WI38 (cell line): ENCODE data around the gene ARHGEF7.

ENCODE experiments used
- H3K4me3 ChIP-seq: 2 replicates; pipeline ENCODE4 v1.5.1; 2011; ENCODE audit warnings: low read depth, mild to moderate bottlenecking, control low read depth, low read length
- TF ChIP-seq, protein P1 (sequence below): IDR thresholded peaks from 2 replicates; pipeline ENCODE4 v1.5.1; 2012; ENCODE audit warnings: low read depth, mild to moderate bottlenecking, control low read depth, low read length

The ARHGEF7 gene

DNA sequence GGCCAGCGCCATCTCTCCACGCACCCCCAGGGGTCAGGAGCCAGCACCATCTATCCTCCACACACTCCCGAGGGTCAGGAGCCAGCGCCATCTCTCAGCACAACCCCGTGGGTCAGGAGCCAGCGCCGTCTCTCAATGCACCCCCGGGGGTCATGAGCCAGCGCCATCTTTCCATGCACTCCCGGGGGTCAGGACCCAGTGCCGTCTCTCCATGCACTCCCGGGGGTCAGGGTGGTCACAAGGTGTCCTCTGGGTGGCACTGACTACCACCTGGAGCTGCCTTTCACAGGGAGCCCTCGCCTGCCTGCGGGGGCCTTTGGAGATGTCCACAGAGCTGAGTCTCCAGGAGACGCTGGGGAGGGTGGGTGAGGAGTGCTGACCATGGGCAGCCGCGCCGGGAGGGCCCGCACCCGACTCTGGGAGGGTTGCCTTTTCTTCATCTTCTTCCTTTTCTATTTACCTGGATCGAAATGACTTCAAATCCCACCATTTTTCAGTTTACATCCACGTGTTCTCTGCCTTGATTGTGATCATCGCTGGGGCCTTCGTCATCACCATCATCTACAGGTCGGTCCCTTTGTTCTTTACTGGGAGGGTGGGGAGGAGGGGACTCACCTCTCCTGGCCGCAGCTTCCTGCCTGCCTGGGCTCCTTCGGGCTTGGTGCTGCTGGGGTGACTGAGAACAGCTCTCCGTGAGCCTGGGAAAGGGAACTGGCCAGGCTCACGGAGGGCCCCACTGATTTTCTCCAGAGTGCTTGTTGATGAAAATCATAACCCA, 224.4 kb downstream of the ARHGEF7 start:
- H3K4me3 ChIP-seq = no peak overlapping the region
- TF ChIP-seq, protein P1, sequence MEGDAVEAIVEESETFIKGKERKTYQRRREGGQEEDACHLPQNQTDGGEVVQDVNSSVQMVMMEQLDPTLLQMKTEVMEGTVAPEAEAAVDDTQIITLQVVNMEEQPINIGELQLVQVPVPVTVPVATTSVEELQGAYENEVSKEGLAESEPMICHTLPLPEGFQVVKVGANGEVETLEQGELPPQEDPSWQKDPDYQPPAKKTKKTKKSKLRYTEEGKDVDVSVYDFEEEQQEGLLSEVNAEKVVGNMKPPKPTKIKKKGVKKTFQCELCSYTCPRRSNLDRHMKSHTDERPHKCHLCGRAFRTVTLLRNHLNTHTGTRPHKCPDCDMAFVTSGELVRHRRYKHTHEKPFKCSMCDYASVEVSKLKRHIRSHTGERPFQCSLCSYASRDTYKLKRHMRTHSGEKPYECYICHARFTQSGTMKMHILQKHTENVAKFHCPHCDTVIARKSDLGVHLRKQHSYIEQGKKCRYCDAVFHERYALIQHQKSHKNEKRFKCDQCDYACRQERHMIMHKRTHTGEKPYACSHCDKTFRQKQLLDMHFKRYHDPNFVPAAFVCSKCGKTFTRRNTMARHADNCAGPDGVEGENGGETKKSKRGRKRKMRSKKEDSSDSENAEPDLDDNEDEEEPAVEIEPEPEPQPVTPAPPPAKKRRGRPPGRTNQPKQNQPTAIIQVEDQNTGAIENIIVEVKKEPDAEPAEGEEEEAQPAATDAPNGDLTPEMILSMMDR = no peak

DNA sequence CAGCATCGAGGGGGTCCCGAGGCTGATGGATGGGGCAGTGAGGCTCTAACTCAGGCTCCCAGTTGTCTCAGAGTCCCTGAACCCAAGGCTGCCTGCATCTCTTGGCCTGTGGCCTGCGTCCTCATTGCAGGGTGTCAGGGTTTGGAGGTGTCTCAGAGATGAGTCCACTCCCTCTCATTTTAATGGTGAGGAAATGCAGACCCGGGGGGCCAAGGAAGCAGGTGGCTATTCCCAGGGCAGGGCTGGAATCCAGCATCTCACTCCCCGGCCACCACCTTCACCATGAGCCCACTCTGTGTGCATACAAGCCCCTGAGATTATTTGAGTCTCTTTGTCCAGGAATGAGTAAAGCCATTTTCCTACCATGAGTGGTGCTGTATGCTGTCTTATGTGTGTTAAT, 226.8 kb downstream of the ARHGEF7 start:
- TF ChIP-seq, protein P1 = no peak
- H3K4me3 ChIP-seq = no peak overlapping the region

DNA sequence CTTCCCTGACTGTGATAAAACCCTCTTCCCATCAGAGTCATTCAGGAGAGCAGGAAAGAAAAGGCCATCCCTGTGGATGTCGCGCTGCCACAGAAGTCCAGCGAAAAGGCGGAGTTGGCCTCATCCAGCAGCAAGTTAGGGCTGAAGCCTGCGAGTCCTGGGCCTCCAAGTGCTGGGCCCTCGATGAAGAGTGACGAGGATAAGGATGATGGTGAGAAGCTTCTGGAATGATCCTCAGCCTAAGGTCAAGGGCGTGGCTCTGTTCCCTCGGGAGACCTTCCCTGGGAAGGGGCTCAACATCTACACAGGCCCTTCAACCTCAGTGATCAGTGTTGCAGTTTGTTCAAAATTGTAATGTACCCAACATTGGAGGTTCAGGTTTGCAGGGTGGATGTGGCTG, 227.6 kb downstream of the ARHGEF7 start:
- H3K4me3 ChIP-seq = no peak overlapping the region
- TF ChIP-seq, protein P1 = no peak

DNA sequence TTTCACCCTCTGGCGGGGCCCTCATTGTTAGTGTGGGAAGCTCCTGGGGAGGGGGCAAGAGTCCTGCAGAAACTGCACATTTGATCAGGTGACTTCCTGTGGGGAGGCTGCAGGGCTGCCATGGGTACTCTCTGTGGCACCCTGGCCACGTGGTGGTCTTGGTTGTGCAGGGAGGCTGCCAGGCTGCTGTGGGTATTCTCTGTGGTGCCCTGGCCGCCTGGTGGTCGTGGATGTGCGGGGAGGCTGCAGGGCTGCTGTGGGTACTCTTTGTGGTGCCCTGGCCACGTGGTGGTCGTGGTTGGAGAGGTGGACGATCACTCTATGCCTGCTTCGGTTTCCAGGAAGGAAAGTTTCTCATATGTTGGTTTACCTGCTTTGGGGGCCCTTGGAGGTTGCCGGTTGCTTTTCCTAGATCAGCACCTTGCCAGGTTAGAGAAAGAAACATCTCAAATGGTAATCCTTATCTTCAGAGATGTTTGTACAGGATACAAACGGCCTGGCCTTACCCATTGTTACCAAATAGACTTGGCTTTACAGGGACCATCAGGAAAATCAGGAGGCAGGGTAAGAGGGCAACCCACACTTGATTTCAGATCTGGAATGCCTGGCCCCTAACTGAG, 228.2 kb downstream of the ARHGEF7 start:
- TF ChIP-seq, protein P1 = no peak
- H3K4me3 ChIP-seq = no peak overlapping the region

DNA sequence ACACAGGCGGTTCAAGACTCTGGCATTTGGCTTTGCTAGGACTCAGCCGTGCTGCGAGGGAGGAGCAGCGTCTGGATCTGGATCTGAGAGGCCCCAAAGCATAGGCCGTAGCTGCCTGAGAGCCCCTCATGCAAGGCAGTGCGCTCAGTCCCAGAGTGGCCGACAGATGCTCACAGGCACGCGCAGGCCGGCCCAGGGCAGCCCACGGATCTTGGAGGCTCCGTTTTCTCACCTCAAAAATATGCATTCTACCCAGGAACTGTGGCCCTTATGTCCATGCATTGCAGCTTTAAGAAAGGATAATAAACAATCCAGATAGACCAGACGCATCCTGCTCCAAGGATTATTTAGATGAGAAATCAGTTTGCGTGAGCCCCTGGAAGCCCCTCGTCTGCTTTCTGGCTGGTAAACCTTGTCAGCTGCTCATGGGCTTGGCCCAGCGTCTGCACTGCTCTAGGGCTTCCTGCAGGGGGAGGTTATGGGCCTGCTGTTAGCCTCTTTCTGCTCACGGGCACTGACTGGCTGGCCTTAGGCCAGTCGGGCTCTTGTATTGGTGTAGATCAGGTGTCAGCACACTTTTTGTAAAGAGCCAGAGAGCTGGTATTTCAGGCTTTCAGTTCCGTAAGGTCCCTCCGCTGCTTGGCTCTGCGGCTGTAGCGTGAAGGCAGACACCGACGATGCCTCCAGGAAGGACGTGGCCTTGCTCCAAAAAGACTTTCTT, 229.5 kb downstream of the ARHGEF7 start:
- H3K4me3 ChIP-seq = no peak overlapping the region
- TF ChIP-seq, protein P1 = peak; percentile 69

DNA sequence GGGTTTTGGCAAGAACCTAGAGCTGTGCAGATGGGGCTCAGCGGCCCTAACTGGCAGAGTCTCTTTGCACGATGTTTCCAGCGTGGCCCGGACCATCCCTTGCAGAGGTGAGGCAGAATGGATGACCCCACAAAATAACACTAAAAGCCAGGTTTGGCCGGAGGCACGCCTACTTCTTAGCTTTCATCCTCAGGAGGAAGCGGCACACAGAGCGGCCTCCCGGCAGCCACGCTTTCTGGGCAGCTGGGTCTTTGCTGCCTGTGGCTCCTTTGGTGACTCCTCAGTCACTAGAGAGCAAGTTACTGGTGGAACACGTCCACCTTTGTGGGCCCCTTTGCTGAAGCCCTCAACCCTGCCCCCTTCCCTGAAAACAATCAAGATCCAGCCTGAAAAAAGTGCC, 230.6 kb downstream of the ARHGEF7 start:
- no peak overlapping the region for H3K4me3 ChIP-seq
- TF ChIP-seq, protein P1 = no peak

DNA sequence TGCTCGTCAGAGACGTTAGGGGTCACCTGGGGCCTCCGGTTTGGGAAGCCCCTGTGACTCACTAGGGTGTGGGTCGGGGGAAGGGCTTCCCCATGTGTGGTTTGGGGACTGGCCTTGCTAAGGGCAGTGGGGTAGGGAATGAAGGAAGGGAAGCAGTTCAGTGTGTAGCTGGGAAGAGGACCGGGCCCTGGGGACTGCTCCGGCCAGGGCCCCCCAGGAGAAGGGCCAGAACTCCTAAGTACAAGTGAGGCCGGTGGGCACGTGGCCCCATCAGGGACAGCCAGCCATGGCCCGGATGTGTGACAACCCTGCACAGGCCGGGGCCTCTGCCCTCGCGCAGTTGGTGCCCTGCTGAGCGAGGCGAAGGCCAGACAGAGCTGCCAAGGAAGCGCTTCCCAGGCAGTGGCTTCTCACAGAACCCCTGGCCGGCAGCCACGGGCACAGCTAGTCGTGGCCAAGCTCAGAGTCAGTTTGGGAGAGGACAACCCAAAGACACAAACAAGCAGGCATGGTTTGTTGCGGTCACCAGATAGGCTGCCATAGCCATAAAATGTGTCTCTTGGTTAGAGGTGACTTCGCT, 231.1 kb downstream of the ARHGEF7 start:
- no peak overlapping the region for H3K4me3 ChIP-seq
- TF ChIP-seq, protein P1 = no peak
